ENCODE data around the gene EML6.

DNA sequence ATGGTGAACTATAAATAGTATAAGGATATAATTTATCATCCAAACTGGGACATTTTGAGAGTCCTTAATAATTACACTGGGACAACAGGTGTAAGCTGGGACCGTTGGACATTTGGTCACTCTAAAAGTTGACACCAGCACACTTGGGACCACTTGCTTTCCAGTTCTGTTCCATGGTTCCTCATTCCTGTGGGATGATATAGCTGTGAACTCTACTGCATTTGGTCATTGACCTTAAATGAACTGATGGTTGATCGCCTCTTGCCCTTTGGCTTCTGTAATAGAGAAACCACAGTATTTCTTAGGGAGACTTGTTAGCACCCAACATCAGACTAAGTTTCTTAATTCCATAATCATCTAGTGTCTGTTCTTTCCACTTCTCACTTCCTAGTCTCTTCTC is 46.7 kb downstream of the EML6 start:
- TF ChIP-seq POLR2A (IDR thresholded peaks at IDR 0.05) = no peak
- TF ChIP-seq, protein P1, sequence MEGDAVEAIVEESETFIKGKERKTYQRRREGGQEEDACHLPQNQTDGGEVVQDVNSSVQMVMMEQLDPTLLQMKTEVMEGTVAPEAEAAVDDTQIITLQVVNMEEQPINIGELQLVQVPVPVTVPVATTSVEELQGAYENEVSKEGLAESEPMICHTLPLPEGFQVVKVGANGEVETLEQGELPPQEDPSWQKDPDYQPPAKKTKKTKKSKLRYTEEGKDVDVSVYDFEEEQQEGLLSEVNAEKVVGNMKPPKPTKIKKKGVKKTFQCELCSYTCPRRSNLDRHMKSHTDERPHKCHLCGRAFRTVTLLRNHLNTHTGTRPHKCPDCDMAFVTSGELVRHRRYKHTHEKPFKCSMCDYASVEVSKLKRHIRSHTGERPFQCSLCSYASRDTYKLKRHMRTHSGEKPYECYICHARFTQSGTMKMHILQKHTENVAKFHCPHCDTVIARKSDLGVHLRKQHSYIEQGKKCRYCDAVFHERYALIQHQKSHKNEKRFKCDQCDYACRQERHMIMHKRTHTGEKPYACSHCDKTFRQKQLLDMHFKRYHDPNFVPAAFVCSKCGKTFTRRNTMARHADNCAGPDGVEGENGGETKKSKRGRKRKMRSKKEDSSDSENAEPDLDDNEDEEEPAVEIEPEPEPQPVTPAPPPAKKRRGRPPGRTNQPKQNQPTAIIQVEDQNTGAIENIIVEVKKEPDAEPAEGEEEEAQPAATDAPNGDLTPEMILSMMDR (IDR thresholded peaks at IDR 0.05) = no peak

All from gastroesophageal sphincter (tissue), 3 donors.